Type B pancreatic cell (in vitro differentiated cells): Measurements from ENCODE around the gene ERICH4. TPM values are rescaled to one million over a fixed set of nuclear protein-coding genes. Genes with fewer than 3 reads are reported as not detected.

Source experiments
- DNase-seq: peaks from one replicate; pipeline ENCODE4 v3.0.0; 2021; ENCODE audit warnings: mixed read lengths; ENCODE audit not compliant: unreplicated experiment; ENCODE audit errors: extremely low spot score
- H3K27ac Mint-ChIP-seq: 2 replicates; pipeline ENCODE4 v1.8.0; 2021; ENCODE audit warnings: mild to moderate bottlenecking, mixed read lengths
- H3K27me3 Mint-ChIP-seq: 2 replicates; pipeline ENCODE4 v1.8.0; 2021; ENCODE audit warnings: mixed read lengths
- H3K36me3 Mint-ChIP-seq: 2 replicates; pipeline ENCODE4 v1.8.0; 2021; ENCODE audit warnings: mixed read lengths
- H3K4me1 Mint-ChIP-seq: one replicate; pipeline ENCODE4 v1.8.0; 2021; ENCODE audit warnings: mixed read lengths; ENCODE audit not compliant: unreplicated experiment
- H3K4me3 Mint-ChIP-seq: 2 replicates; pipeline ENCODE4 v1.8.0; 2021; ENCODE audit warnings: mild to moderate bottlenecking, mixed read lengths
- H3K9me3 Mint-ChIP-seq: 2 replicates; pipeline ENCODE4 v1.8.0; 2021; ENCODE audit warnings: mixed read lengths
- total RNA-seq: library from RNA; stranded (reverse); gene quantifications from 2 replicates; pipeline ENCODE4 v1.2.1, GENCODE V29; 2021; ENCODE audit warnings: low replicate concordance
- TF ChIP-seq, protein P1 (sequence below): fragments of 200-600 bp; sonication (generic); conservative IDR thresholded peaks from 2 replicates; pipeline ENCODE4 v1.5.0; 2021; ENCODE audit warnings: antibody characterized with exemption, mild to moderate bottlenecking

Gene ERICH4
- total RNA-seq, 1 donor from 2014 or later, result 0.56 TPM

DNA sequence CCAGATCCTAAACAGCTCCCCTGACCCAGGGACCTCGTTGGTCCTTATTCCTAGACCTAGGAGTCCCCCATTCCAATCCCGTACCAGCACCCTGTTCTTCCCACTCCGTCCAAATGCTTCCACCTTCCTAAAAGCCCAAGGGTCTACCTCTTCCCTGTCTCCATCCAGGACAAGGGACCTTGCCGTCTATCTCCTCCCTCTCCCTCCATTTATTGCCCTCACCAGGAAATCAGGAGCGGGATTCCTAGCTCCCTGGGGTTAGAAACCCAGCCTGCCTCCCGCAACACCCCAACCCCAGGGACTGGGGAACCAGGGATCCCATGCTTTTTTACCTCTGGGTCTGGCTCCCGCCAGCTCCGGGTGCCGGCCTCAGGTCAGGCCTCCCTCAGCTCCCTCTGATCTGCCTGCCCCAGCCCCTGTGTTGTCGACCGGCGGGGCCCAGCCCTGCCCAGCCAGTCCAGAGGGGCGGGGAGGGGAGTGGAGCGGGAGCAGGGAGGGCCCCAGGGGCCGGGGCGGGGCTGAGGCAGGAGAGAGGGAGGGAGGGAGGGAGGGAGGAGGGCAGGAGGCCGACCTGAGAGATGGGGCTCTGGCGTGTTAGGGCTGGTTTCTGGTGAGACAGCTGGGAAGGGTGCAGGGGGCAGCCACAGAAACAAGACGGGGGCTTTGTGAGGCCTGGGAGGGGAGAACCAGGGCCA, 15.9 kb upstream of the ERICH4 start, which contains the start of gene B3GNT8:
B3GNT8 (minus strand) TSS at position 423 of the 695 bp plus-strand sequence. CDS start 596 bp downstream, outside the sequence.
- peaks cover 1% of the 10 kb centered on the region for H3K36me3 Mint-ChIP-seq
- peak within 1 kb of the TSS; percentile 87 for H3K4me3 Mint-ChIP-seq
- peaks cover 16% of the 10 kb centered on the region for H3K4me1 Mint-ChIP-seq
- H3K27me3 Mint-ChIP-seq, result no peaks in the 10 kb centered on the region
- H3K9me3 Mint-ChIP-seq, result no peaks in the 10 kb centered on the region
- DNase-seq, result peak; percentile 84
- H3K27ac Mint-ChIP-seq, result peak within 1 kb of the TSS; percentile 92
- TF ChIP-seq, protein P1, sequence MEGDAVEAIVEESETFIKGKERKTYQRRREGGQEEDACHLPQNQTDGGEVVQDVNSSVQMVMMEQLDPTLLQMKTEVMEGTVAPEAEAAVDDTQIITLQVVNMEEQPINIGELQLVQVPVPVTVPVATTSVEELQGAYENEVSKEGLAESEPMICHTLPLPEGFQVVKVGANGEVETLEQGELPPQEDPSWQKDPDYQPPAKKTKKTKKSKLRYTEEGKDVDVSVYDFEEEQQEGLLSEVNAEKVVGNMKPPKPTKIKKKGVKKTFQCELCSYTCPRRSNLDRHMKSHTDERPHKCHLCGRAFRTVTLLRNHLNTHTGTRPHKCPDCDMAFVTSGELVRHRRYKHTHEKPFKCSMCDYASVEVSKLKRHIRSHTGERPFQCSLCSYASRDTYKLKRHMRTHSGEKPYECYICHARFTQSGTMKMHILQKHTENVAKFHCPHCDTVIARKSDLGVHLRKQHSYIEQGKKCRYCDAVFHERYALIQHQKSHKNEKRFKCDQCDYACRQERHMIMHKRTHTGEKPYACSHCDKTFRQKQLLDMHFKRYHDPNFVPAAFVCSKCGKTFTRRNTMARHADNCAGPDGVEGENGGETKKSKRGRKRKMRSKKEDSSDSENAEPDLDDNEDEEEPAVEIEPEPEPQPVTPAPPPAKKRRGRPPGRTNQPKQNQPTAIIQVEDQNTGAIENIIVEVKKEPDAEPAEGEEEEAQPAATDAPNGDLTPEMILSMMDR, result no peak

DNA sequence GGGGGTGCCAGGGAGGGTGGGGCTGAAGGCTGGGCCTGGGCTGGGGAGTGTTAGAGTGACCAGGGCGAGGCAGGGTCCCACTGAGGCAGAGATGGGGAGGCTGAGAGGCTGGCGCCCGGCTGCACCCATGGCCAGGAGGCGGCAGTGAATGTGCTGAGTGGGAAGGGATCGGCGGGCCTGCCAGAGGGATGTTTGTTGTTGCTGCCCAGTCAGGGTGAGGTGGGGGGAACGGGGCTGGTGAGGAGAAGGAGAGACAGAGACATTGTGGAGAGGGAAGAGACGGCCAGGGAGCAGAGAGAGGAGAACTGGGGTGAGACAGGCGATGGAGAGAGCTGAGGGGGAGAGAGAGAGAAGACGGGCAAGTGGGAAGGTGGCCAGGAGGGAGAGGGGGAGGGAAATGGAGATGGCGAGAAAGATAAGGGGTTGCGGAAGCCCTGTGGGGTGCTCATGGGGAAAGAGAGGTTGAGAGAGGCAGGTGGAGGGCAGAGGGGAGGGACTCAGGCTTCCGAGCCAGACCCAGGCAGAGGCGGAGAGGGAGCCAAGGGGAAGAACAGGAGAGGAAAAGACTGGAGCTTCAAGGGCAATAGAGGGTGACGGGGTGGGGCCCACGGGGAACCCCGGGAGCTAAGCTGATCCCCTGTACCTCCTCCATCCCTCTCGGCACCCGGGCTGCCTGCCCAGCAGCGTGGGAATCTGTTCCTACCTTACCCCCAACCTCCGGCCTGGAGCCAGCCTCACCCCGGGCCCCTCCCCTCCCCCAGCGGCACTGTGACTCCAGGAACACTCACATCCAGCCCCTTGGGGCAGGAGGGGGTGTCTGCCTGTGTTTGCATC, 15.1 kb upstream of the ERICH4 start:
- peak overlapping the region; percentile 87 for H3K4me3 Mint-ChIP-seq

DNA sequence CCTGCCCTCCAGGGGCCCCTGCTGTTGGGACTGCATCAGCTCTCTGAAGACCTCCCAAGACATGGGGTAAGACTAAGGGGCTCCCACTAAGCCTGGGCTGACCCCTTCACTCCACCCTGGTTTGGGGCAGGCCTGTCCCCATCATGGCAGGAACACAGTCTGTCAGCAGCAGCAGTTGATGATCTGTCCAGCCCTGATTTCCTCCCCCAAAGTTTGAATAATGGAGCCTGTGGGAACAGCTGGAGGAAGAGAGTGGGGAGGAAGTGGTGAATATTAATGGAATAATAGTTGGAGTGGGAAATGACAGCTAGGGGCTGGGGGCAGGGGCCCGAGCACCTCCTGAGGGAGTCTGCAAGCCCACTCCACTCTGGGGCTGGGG, 14.5 kb upstream of the ERICH4 start:
- DNase-seq, result no peak
- Mint-ChIP-seq H3K27me3 (no peaks in the 10 kb centered on the region), H3K36me3 (peaks cover 4% of the 10 kb centered on the region), H3K27ac (peak overlapping the region; percentile 63), H3K4me1 (peaks cover 16% of the 10 kb centered on the region), H3K9me3 (no peaks in the 10 kb centered on the region), H3K4me3 (peak overlapping the region; percentile 63)
- TF ChIP-seq, protein P1, result no peak

More for the DNA sequence above, 15.1 kb upstream of the ERICH4 start:
- DNase-seq, result no peak
- Mint-ChIP-seq H3K9me3 (no peaks in the 10 kb centered on the region), H3K36me3 (peaks cover 4% of the 10 kb centered on the region), H3K27me3 (no peaks in the 10 kb centered on the region), H3K27ac (peak overlapping the region; percentile 92), H3K4me1 (peaks cover 16% of the 10 kb centered on the region)
- TF ChIP-seq, protein P1, result no peak

DNA sequence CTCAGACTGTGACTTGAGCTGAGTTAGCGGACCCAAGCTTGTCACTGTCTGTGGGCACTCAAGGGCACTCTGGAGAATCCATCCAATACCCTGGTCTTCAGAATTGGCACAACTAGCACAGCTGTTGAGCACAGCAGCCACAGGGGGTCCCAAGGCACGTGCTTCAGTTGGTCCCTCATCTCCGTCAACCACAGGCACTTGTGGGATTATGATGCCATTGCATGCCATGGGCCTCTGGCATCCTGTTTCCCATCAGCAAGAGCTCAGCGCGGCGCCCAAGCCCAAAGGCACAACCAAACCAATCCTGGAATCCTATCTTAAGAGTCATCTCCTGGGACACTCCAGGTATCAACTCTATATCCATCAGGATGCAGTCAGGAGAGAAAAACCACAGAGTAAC, 12.0 kb upstream of the ERICH4 start:
- Mint-ChIP-seq H3K4me1 (peaks cover 16% of the 10 kb centered on the region), H3K9me3 (no peaks in the 10 kb centered on the region), H3K27ac (no peak overlapping the region), H3K36me3 (peaks cover 8% of the 10 kb centered on the region), H3K4me3 (peak overlapping the region; percentile 28), H3K27me3 (no peaks in the 10 kb centered on the region)
- DNase-seq, result no peak
- TF ChIP-seq, protein P1, result no peak

DNA sequence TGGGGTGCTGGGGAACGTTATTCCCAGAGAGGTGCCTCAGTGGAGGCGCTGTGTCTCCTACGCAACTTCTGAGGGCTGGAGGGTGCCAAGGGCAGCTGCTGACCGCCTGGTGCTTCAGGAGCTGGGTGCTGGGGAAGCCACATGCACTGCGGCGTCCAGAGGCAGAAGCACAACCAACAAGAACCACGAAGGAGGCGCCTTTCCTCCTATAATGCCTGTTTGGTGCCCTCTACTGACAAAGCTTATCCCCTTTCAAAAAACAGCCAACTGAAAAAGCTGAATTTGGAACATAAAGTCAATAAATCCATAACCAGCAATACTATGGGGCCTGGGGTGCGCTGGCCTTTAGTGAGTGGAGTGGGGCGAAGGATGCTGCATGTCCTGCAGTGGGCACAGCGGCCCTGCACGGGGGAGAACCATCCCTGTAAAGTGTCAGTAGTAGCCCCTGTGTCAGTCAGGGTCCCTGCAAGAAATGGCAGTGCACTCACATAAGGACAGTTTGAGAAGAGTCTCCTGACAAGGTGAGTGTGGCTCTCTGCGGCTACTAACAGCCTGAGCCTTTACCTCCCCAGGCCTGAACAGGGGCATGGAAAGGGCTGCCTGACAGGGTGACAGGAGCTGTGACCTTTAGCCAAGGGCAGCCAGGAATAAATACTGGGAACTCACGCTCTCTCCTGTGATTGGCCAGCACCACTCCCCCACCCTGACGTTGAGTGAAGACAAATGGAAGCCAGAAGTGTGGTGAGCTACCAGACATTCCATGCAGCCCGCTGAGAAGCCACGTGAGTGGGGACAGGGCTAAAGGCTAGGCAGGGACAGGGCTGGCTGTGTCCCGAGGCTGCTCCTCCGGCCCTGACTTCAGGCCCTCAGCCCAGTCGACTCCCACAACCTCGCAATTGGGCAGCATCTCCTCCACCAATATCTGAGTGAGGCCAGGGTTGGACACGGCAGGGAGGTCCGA, 11.2 kb upstream of the ERICH4 start:
- peaks cover 8% of the 10 kb centered on the region for H3K36me3 Mint-ChIP-seq
- peak overlapping the region; percentile 50 for H3K27ac Mint-ChIP-seq
- no peaks in the 10 kb centered on the region for H3K27me3 Mint-ChIP-seq
- H3K9me3 Mint-ChIP-seq, result no peaks in the 10 kb centered on the region
- no peak overlapping the region for H3K4me3 Mint-ChIP-seq
- DNase-seq, result no peak
- H3K4me1 Mint-ChIP-seq, result peaks cover 15% of the 10 kb centered on the region
- TF ChIP-seq, protein P1, result peak; percentile 34
